MV-4-11 (cell line): ENCODE results near the gene DYNLRB1.

Experiments used
- DNase-seq: peaks from one replicate; lab custom pipeline; 2025; lab: John Stamatoyannopoulos, UW

Gene DYNLRB1

DNA sequence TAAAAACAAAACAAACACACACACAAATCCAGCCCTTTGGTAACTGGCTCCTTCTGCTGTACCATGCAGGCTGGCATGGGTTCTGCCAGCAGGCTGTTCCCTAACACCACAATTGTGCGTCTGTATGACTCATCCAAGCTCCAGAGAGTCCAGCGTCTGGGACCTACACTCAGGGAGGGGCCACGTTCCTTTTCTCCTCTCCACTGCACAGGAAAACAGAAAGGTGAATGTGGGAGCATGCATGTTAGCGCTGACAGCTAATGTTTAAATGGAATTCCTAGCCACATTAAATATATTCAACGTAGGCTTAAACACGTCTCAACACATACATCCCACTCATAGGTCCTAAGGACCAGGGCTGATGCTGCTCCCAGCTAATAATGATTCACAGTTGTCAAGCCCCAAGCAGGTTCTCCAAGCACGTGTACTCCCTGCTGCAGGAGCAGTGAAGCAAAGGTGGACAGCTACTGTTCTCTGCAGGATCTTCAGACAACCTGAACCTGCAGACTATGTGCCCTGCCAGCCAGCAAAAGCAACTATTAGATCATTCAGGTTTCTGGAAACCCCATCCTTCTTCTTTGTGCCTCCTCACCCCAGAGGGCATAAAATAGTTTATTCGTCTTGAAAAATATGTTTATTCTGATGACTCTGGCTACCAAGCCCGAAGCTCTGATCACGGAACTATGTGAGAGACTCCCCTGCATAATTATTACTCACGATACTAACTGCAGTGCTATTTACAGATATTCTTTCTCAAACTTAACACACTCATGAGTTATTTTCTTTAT is 63.2 kb downstream of the DYNLRB1 start:
- DNase-seq: peak; percentile 54

- peak; percentile 62 for DNase-seq
Measured at GRCh38 chr20:34579979-34580940, 64.0 kb downstream of the DYNLRB1 start.

DNA sequence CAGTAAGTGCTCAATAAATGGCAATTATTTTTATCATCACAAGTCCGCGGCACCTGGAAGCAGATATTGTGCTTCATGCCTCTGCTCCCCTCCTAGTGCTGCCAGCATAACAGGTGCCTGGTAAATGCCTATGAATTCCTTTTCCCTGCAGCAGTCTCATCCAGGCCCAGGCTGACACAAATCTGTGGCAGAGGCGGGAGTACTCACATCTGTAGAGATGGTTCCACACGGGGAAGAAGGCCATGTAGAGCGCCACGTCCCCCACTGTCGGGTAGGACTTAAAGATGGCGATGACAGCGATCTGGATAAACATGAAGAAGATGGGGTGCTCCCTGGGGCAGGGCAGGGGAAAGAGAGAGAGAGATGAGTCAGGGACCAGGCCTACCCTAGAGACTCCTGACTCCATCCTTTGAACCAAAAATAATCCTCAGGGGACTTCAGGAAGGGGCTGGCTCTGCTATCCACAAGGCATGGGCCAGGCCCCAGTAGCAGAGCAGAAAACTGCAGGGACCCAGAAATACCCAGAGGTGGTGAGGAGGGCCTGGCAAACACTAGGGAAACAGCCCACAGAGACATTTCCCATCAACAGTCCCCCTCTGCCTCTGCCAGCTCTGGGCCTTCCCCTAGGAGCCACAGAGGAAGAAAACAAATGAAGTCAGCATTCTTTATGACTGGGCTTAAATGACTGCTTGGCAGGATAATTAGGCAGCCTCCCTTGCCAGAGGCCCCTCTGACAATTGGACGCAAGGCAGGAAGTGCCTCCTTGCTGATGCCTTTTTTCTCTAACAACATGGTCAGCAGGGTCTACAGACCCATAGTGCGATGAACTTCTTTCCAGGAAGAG is 65.3 kb downstream of the DYNLRB1 start:
- no peak for DNase-seq

- DNase-seq: no peak
Measured at GRCh38 chr20:34582221-34582620, 66.0 kb downstream of the DYNLRB1 start.

DNA sequence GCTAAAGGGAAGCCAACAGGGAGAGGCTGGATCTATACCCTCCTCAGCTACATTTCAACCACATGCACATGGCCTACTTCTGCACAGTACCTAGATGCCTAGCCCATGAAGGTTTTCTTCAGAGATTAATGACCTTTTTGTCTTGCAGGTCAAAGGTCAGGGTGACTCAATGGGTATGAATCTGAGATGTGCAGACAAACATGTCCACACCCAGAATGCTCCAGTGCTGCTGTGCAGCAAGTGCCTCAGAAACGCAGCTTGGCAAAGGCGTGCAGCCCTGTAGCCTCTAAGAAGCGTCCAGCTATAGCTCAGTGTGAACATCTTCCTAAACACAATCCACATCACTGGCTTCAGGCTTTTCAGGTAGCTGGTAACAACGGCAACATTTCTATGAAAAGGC is 66.7 kb downstream of the DYNLRB1 start:
- DNase-seq: no peak

DNA sequence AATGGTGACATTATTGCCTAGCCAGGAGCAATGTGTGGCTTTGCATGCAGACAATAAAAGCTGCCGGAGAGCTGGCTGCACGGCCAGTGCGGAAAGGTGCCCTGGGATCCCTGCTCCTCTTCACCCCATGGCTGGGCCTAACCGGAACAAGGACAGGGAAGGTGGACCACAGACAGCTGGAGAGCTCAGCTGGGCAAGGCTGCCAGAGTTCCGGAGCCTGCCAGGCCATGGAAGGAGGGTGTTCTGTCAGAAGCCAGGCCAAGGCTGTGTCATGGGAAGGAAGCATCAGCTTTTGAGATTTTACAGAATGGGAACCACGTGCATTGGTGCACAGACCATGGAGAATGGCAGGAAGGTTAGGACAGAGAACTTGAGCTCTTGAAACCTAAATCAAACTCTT is 67.3 kb downstream of the DYNLRB1 start:
- no peak for DNase-seq

- no peak for DNase-seq
Measured at GRCh38 chr20:34585019-34585418, 68.8 kb downstream of the DYNLRB1 start.

DNA sequence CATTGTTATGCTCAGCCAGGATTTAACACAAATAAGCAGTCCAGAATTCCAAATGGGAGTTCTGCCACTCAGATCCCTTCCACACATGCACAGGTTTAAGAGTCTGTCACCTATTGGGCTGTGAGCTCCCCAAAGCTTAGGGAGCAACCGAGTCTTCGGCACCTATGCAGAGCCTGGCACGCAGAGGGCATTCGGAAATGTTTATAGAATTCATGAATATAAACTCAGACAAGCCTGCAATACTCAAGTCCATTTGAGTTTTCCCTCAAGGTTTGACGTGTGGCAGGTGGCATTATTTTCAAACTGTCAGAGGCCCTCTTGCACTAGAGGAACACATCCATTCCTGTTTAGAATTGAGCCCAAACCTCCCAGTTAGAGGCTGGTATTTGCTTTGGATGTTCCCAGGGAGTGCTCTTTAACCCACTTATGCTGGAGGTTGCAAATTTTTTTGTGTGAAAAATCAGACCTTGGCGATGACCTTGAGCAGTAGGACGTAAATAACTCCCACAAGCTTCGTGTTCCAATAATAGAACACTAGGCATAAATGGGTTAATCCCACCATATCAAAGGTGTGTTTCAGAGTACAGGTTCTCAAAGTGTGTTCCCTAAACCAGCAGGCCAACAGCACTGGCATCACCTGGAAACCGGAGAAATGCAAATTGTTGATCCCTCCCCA is 70.4 kb downstream of the DYNLRB1 start:
- DNase-seq: no peak
